Gastrocnemius medialis (tissue), 4 donors: Measurements from ENCODE around the gene PLCD1. TPM values are rescaled to one million over a fixed set of nuclear protein-coding genes. Genes with fewer than 3 reads are reported as not detected.
"Not testable (repeated sequence)": the region's sequence is repeated elsewhere in the genome, so short reads cannot be mapped to it uniquely, and the experiment has no call there.

Source experiments
- ATAC-seq, 2 donors: fragments of 150-250 bp; one replicate each; pipeline ENCODE4 v1.9.1; 2016
- DNase-seq, 2 donors: peaks; one replicate each; pipeline ENCODE4 v3.0.0-alpha.2; 2019
- H3K27ac ChIP-seq, 4 donors: fragments of 200-600 bp; sonication (generic); 1 replicate in 1 of 4; 2 replicates in 3 of 4; pipeline ENCODE4 v1.5.1; 2016 to 2018; ENCODE audit warnings: mild to moderate bottlenecking in 2 of 4, moderate library complexity in 1 of 4
- H3K27me3 ChIP-seq, 3 donors: fragments of 200-600 bp; sonication (generic) in 2 of 3; 1 replicate in 1 of 3; 2 replicates in 2 of 3; pipeline versions ENCODE4 v1.5.1 to v1.6.0; 2016 to 2019; ENCODE audit warnings: mild to moderate bottlenecking in 1 of 3, moderate library complexity in 1 of 3
- H3K36me3 ChIP-seq, 2 donors: fragments of 200-600 bp; sonication (generic) in 1 of 2; one replicate each; pipeline ENCODE4 v1.5.1; 2017 to 2018
- H3K4me1 ChIP-seq, 2 donors: fragments of 200-600 bp; sonication (generic) in 1 of 2; one replicate each; pipeline ENCODE4 v1.5.1; 2016 to 2017; ENCODE audit warnings: mild to moderate bottlenecking in 2 of 2
- H3K4me3 ChIP-seq, 4 donors: fragments of 200-600 bp; sonication (generic) in 3 of 4; 1 replicate in 1 of 4; 2 replicates in 3 of 4; pipeline ENCODE4 v1.5.1; 2016 to 2019; ENCODE audit warnings: mild to moderate bottlenecking in 2 of 4
- H3K9me3 ChIP-seq, 3 donors: fragments of 200-600 bp; sonication (generic) in 2 of 3; 1 replicate in 1 of 3; 2 replicates in 2 of 3; pipeline ENCODE4 v1.5.1; 2016 to 2019
- CTCF ChIP-seq, 5 experiments: fragments of 450-650 bp in 3 of 5; fragments of 200-600 bp in 2 of 5; sonication (generic) in 2 of 5; IDR thresholded peaks in 4 of 5; conservative IDR thresholded peaks in 1 of 5; 1 replicate in 4 of 5; 2 replicates in 1 of 5; pipeline ENCODE4 v1.5.1; 2016 to 2019; ENCODE audit warnings: antibody characterized with exemption in 5 of 5, mild to moderate bottlenecking in 3 of 5, moderate library complexity in 3 of 5
- POLR2A ChIP-seq, 2 donors: fragments of 450-650 bp; IDR thresholded peaks; one replicate each; pipeline ENCODE4 v1.6.1; 2017; ENCODE audit warnings: antibody characterized with exemption in 2 of 2, mild to moderate bottlenecking in 2 of 2, moderate library complexity in 2 of 2
- in situ Hi-C, 4 donors: fragments of 200-750 bp; cut with MboI; loops; one replicate each; pipeline versions ENCODE4 v1.15.0 to v1.8.0; 2017; ENCODE audit warnings: low sequenced_read_pairs in 4 of 4
- intact Hi-C: fragments of 100-400 bp; cut with DNase I; formaldehyde crosslinking; loops from one replicate; pipeline ENCODE4 v1.15.1; 2023; ENCODE audit warnings: low total_unique reads
- total RNA-seq, 4 donors: library from RNA; depleted of rRNA; stranded (reverse); fragments of >200 nt; gene quantifications; one replicate each; pipeline versions ENCODE4 v1.1.0 to v1.2.3, GENCODE V29; 2016

PLCD1 gene
- total RNA-seq, 4 donors from 2014 or later = 2.4 to 6.2 (median 4.7) TPM

- no peak for ATAC-seq
- H3K4me3 ChIP-seq = no peak within 1 kb of the TSS
- H3K36me3 ChIP-seq = no peaks in the 10 kb centered on the region
- in situ Hi-C loops = no loop called here
- H3K27ac ChIP-seq = no peak within 1 kb of the TSS
- no peaks in the 10 kb centered on the region for H3K27me3 ChIP-seq
- H3K9me3 ChIP-seq = no peaks in the 10 kb centered on the region
- peaks cover 4 to 6% of the 10 kb centered on the region in 2 donors for H3K4me1 ChIP-seq
- no peak for DNase-seq
- intact Hi-C loops = no loop called here
- TF ChIP-seq CTCF (IDR thresholded peaks at IDR 0.05 in 4 of 5, conservative IDR thresholded peaks at IDR 0.05 in 1 of 5) (no peak), POLR2A (IDR thresholded peaks at IDR 0.05) (no peak)
Measured at GRCh38 chr3:37990527-37990926, 38.9 kb downstream of the PLCD1 start, which contains the start of gene VILL. Gene VILL, plus strand, starts transcription at chr3:37990786. Its CDS starts 2,887 bp downstream, at chr3:37993673.

DNA sequence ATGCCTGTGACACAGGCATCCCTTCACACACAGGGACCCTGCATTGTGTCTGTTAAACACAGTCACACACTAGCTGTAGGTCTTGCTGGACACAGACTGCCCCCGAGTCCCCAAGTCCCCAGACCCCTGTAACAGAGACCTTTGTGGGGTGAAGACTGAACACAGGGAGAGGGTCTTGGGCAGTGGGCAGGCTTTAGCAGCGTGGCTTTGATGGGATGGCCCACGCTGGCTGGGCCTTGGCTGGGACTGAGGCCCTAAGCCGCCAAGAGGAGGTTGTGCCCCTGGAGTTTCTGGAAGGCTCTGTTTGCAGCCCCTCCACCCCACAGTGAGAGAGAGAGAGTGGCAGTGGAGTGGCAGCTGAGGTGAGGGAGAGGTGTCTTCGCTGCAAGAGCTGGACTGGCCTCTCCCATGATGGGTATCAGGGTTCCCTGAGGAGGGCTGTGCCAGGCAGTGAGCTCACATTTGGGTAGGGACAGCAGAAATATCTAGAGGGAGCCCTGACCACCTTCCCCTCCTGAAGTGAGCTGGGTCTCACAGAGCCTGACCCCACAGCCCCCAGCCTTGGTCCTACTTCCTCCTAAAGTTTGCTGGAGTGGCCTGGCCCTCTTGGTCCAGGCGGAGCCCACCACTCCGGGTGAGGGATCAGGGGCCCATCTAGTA lies 39.5 kb downstream of the PLCD1 start:
- no peak for DNase-seq
- H3K4me1 ChIP-seq = peaks cover 4 to 6% of the 10 kb centered on the region in 2 donors

GRCh38 chr3:37988931-37989525 lies 40.4 kb downstream of the PLCD1 start:
- Histone ChIP-seq H3K4me3 (no peak overlapping the region), H3K27me3 (no peaks in the 10 kb centered on the region), H3K27ac (no peak overlapping the region), H3K9me3 (no peaks in the 10 kb centered on the region), H3K4me1 (peaks cover 0 to under 1% of the 10 kb centered on the region in 2 donors), H3K36me3 (no peaks in the 10 kb centered on the region)
- TF ChIP-seq POLR2A (IDR thresholded peaks at IDR 0.05) (no peak), CTCF (IDR thresholded peaks at IDR 0.05 in 4 of 5, conservative IDR thresholded peaks at IDR 0.05 in 1 of 5) (no peak)
- DNase-seq (no peak), ATAC-seq (no peak)
- in situ Hi-C loops = no loop called here
- intact Hi-C loops = no loop called here

More for the DNA sequence above, 39.5 kb downstream of the PLCD1 start:
- H3K9me3 ChIP-seq = no peaks in the 10 kb centered on the region
- H3K36me3 ChIP-seq = no peaks in the 10 kb centered on the region
- no peak overlapping the region for H3K27ac ChIP-seq
- H3K27me3 ChIP-seq = no peaks in the 10 kb centered on the region
- no peak overlapping the region for H3K4me3 ChIP-seq
- in situ Hi-C loops = no loop called here
- intact Hi-C loops = no loop called here
- ATAC-seq = no peak
- no peak for TF ChIP-seq POLR2A (IDR thresholded peaks at IDR 0.05)
- TF ChIP-seq CTCF (IDR thresholded peaks at IDR 0.05 in 4 of 5, conservative IDR thresholded peaks at IDR 0.05 in 1 of 5) = no peak

- ATAC-seq, H3K36me3 ChIP-seq, H3K27ac ChIP-seq, intact Hi-C loops, H3K27me3 ChIP-seq, in situ Hi-C loops, H3K4me3 ChIP-seq, H3K4me1 ChIP-seq, DNase-seq, H3K9me3 ChIP-seq: not testable (repeated sequence)
Measured at GRCh38 chr3:37988376-37988775, 41.1 kb downstream of the PLCD1 start.

GRCh38 chr3:37987751-37988179 lies 41.7 kb downstream of the PLCD1 start:
- in situ Hi-C loops (no loop called here), intact Hi-C loops (no loop called here)
- no peak for ATAC-seq

More at GRCh38 chr3:37987751-37988179, 41.7 kb downstream of the PLCD1 start:
- Histone ChIP-seq H3K36me3 (no peaks in the 10 kb centered on the region), H3K4me1 (no peaks in the 10 kb centered on the region), H3K9me3 (no peaks in the 10 kb centered on the region), H3K27ac (no peak overlapping the region), H3K4me3 (no peak overlapping the region), H3K27me3 (no peaks in the 10 kb centered on the region)
- TF ChIP-seq POLR2A (IDR thresholded peaks at IDR 0.05) (no peak), CTCF (IDR thresholded peaks at IDR 0.05 in 4 of 5, conservative IDR thresholded peaks at IDR 0.05 in 1 of 5) (no peak)
- no peak for DNase-seq
